Heart right ventricle (tissue), 16 donors: ENCODE measurements around the gene TNN. TPM values are rescaled to one million over a fixed set of nuclear protein-coding genes. Genes with fewer than 3 reads are reported as not detected.

Source experiments
- ATAC-seq, 8 donors: fragments of 200-7000 bp; cut with Tn5 transposase; one replicate each; pipeline ENCODE4 v1.9.1; 2020; ENCODE audit warnings: mild to moderate bottlenecking in 8 of 8, moderate library complexity in 8 of 8, moderate number of reproducible peaks in 1 of 8
- DNase-seq, 2 donors: peaks; one replicate each; pipeline ENCODE4 v3.0.0-alpha.2; 2020
- H3K27ac ChIP-seq, 10 donors: fragments of 200-600 bp; sonication (generic) in 2 of 10; one replicate each; pipeline versions ENCODE4 v1.5.0 to v1.8.0; 2020 to 2022; ENCODE audit warnings: mild to moderate bottlenecking in 3 of 10
- H3K27me3 ChIP-seq, 7 donors: fragments of 200-600 bp; one replicate each; pipeline ENCODE4 v1.8.0; 2021 to 2022; ENCODE audit warnings: mild to moderate bottlenecking in 2 of 7
- H3K36me3 ChIP-seq, 9 donors: fragments of 200-600 bp; sonication (generic) in 1 of 9; one replicate each; pipeline versions ENCODE4 v1.5.0 to v1.8.0; 2020 to 2022; ENCODE audit warnings: mild to moderate bottlenecking in 2 of 9
- H3K4me1 ChIP-seq, 9 donors: fragments of 200-600 bp; sonication (generic) in 1 of 9; one replicate each; pipeline versions ENCODE4 v1.5.0 to v1.8.0; 2020 to 2022; ENCODE audit warnings: mild to moderate bottlenecking in 4 of 9
- H3K4me3 ChIP-seq, 10 donors: fragments of 200-600 bp; sonication (generic) in 2 of 10; one replicate each; pipeline versions ENCODE4 v1.5.0 to v1.8.0; 2020 to 2022; ENCODE audit warnings: mild to moderate bottlenecking in 7 of 10, moderate library complexity in 2 of 10
- H3K9me3 ChIP-seq, 11 donors: fragments of 200-600 bp in 10 of 11; sonication (generic) in 2 of 11; one replicate each; pipeline versions ENCODE4 v1.5.0 to v1.8.0; 2013 to 2022; ENCODE audit warnings: mild to moderate bottlenecking in 2 of 11, control low read depth in 1 of 11, moderate library complexity in 1 of 11
- WGBS, 2 donors: extraction: QIAGEN DNeasy Blood & Tissue Kit; methylation state at CpG; one replicate each; pipeline ENCODE4 v1.1.7; 2013; ENCODE audit warnings: inconsistent platforms in 1 of 2; 5-methylcytosine and 5-hydroxymethylcytosine counted together
- intact Hi-C, 10 donors: fragments of 100-400 bp; cut with DNase I; formaldehyde crosslinking; loops; one replicate each; pipeline versions ENCODE4 v1.11.1 to v1.14.2; 2022
- polyA plus RNA-seq, 2 donors: library from polyadenylated mRNA; stranded (reverse); fragments of 200-250 nt; gene quantifications; one replicate each; pipeline ENCODE4 v1.2.3, GENCODE V29; 2013
- total RNA-seq, 10 donors: library from RNA; stranded (reverse); fragmentation: NEBNext Ultra II Directional in 3 of 10; extraction: Animal tissue kit (Norgen Biotek cat#: 25700) in 3 of 10; gene quantifications; one replicate each; pipeline versions ENCODE4 v1.2.1 to v1.2.4, GENCODE V29; 2021 to 2023
- TF ChIP-seq, protein P1 (sequence below), 9 donors: fragments of 200-600 bp; sonication (generic) in 2 of 9; IDR thresholded peaks; one replicate each; pipeline versions ENCODE4 v1.5.0 to v1.8.0; 2021 to 2022; ENCODE audit warnings: antibody characterized with exemption in 9 of 9, mild to moderate bottlenecking in 5 of 9, moderate library complexity in 1 of 9
- donor health status: Arrhythmogenic right ventricular cardiomyopathy.
- donor health status: ischemic (EF 13 %, LVEDD 7.1; RV severe dilation, severe dysfunction).
- donor health status: healthy with polysubstance abuse.
- donor health status: DM: no; HTN: yes; CAD: no.
- donor health status: DM: no; HTN: no; CAD: no.
- donor health status: ischemic (EF 25% LVEDD 6.9; RV normal size, moderate dysfunction).
- donor health status: ischemic (EF 25% LVEDD 5.7; RV mildly dilated, moderate dysfunction).
- donor health status: healthy.
- donor health status: DM: yes; HTN: yes; CAD: no.
- donor health status: Ischemic cardiomyopathy.
- donor health status: ischemic (EF 35%, LVEDD 5.7; RV mildly dilated, moderate dysfunction).
- donor health status: nonischemic (EF 11% LVEDD 7.7; RV severe dilation, severe dysfunction).
- donor health status: DM: yes; HTN: yes; CAD: no.
- donor health status: PGD.
- donor health status: ischemic (EF 29% LVEDD 5.4; RV normal size, mild dysfunction).
- donor health status: nonischemic (EF 23%, LVEDD 6.1; RV moderate dilation, normal function).

TNN gene
- total and polyA plus RNA-seq, 12 donors = 0.03 to 1.1 (median 0.11) TPM; not detected in 1

DNA sequence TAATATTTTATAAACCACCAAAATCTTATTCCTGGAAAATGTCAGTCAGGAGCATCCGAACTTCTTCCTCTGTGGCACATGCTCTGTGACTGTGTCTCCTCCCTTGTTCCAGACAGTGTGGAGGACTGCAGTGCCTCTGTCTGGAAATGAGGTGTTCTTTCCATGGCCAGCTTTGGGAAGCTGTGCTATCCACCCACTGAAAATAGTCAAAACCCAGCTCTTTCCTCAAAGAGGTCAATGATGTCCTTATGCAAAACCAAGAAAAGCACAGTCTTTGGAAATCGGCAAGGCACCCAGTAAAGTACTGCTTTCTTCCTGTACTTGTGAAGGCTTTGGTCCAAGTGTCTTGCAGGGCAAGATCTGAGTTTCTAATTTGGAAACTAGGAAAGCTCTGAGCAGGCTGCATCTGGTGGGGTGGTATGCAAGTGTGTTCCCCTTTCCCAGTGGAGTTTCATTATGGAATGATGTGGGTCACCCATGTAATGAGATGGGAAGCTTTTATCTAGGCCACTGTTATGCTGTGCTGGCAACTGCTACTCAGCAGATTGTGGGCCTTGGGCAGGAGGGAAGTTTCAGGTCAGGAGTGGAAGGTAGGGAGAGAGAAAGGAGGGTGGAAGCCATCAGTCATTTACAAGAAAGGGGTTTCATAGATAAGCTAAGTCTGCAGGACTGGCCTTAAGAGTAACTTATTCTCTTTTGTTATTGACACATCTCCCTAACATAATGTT lies 119.0 kb downstream of the TNN start:
- no peak for DNase-seq
- Histone ChIP-seq H3K36me3 (peaks cover 0 to 24% (median 0%) of the 10 kb centered on the region in 9 donors), H3K4me1 (peaks cover 0 to 90% (median 77%) of the 10 kb centered on the region in 9 donors), H3K27ac (peak overlapping the region in 8 of 10 donors; percentile 0 to 97 (median 41)), H3K27me3 (no peaks in the 10 kb centered on the region), H3K4me3 (no peak overlapping the region), H3K9me3 (no peaks in the 10 kb centered on the region)
- 58 to 74% methylated on average over 2 of the region's 2 CpGs for WGBS, 2 donors
- intact Hi-C loops = no loop called here
- TF ChIP-seq, protein P1, sequence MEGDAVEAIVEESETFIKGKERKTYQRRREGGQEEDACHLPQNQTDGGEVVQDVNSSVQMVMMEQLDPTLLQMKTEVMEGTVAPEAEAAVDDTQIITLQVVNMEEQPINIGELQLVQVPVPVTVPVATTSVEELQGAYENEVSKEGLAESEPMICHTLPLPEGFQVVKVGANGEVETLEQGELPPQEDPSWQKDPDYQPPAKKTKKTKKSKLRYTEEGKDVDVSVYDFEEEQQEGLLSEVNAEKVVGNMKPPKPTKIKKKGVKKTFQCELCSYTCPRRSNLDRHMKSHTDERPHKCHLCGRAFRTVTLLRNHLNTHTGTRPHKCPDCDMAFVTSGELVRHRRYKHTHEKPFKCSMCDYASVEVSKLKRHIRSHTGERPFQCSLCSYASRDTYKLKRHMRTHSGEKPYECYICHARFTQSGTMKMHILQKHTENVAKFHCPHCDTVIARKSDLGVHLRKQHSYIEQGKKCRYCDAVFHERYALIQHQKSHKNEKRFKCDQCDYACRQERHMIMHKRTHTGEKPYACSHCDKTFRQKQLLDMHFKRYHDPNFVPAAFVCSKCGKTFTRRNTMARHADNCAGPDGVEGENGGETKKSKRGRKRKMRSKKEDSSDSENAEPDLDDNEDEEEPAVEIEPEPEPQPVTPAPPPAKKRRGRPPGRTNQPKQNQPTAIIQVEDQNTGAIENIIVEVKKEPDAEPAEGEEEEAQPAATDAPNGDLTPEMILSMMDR (IDR thresholded peaks at IDR 0.05) = no peak
- ATAC-seq = peak in 7 of 8 donors; percentile 17 to 59 (median 45)

GRCh38 chr1:175188936-175189335 lies 121.3 kb downstream of the TNN start:
- Histone ChIP-seq H3K36me3 (peaks cover 0 to 13% (median 0%) of the 10 kb centered on the region in 9 donors), H3K4me1 (peaks cover 6 to 85% (median 79%) of the 10 kb centered on the region in 9 donors), H3K9me3 (no peaks in the 10 kb centered on the region), H3K4me3 (peak overlapping the region in 1 of 10 donors; percentile 84), H3K27ac (peak overlapping the region in 9 of 10 donors; percentile 2 to 97 (median 34)), H3K27me3 (no peaks in the 10 kb centered on the region)
- intact Hi-C loops = no loop called here
- no peak for ATAC-seq
- TF ChIP-seq, protein P1 (IDR thresholded peaks at IDR 0.05) = no peak
- WGBS, 2 donors = 46 to 64% methylated on average over 2 of the region's 2 CpGs
- peak in 1 of 2 donors; percentile 37 for DNase-seq

DNA sequence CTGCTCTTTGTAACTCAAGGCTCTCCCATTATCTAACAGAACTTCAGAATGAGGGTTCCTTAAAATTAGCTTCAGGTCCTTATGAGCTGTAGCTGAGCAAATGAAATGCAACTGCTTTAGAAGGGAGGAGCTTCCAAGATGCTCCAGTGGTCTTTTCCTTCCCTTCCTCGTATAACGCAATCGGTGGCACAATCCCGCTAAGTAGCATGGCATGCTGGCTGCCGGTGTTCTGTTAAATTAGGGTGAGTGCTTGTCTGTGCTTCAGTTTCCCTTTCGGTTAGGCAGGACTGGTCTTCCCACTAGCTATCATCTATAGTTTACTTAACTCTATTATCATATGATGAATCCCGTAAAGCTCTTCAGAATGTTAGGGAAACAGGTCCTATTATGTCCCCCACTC lies 124.0 kb downstream of the TNN start:
- intact Hi-C loops = loop anchor here in 2 of 10 donors (2.0 to 5.0 kb wide), 2 partner anchors 34 to 35 kb away; no protein-coding TSS in a partner anchor
- peak in 1 of 2 donors; percentile 22 for DNase-seq

DNA sequence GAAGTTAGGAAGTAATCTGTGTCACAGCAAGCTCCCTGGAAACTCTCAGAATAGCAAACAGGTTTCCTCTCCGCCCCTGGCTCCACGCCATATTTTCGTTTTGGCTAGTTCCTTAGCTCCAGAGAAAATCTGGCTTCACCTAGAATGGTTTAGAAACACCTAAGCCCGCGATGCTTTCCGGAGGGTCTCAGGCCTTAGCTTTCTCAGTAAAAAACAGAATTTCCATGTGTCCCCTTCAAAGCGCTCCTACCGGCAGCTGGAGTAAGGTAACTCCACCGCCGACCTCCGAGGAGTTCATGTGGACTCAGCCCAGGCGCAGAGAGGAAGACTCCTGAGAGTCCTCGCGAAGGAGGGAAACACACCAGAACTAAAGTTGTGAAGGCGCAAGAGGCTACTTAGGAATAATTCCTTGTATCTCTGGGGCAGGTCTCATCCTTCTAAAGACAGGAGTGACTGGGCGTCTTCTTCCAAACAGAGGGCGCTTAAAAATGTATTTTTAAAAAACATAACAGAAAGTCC lies 124.5 kb downstream of the TNN start:
- peak in 7 of 8 donors; percentile 9 to 51 (median 25) for ATAC-seq
- peak; percentile 55 to 82 for DNase-seq
- peaks cover 0 to 5% (median 0%) of the 10 kb centered on the region in 9 donors for H3K36me3 ChIP-seq
- no peaks in the 10 kb centered on the region for H3K9me3 ChIP-seq
- intact Hi-C loops = loop anchor here in 1 of 10 donors (5.0 kb wide), 1 partner anchor 35 kb away; no protein-coding TSS in a partner anchor
- H3K4me1 ChIP-seq = peaks cover 6 to 65% (median 53%) of the 10 kb centered on the region in 9 donors
- TF ChIP-seq, protein P1 (IDR thresholded peaks at IDR 0.05) = no peak
- H3K4me3 ChIP-seq = peak overlapping the region; percentile 49 to 95 (median 74)
- peak overlapping the region; percentile 79 to 97 (median 88) for H3K27ac ChIP-seq
- 1% methylated on average over 17 of the region's 17 CpGs for WGBS, 2 donors
- H3K27me3 ChIP-seq = no peaks in the 10 kb centered on the region

More for the DNA sequence above, 124.0 kb downstream of the TNN start:
- TF ChIP-seq, protein P1 (IDR thresholded peaks at IDR 0.05) = no peak
- H3K4me1 ChIP-seq = peaks cover 6 to 67% (median 56%) of the 10 kb centered on the region in 9 donors
- peak in 5 of 8 donors; percentile 19 to 39 (median 25) for ATAC-seq
- H3K36me3 ChIP-seq = peaks cover 0 to 10% (median 0%) of the 10 kb centered on the region in 9 donors
- WGBS, 2 donors = 11 to 13% methylated on average over 7 of the region's 7 CpGs
- no peaks in the 10 kb centered on the region for H3K27me3 ChIP-seq
- H3K27ac ChIP-seq = peak overlapping the region; percentile 79 to 97 (median 88)
- peak overlapping the region; percentile 49 to 95 (median 74) for H3K4me3 ChIP-seq
- H3K9me3 ChIP-seq = no peaks in the 10 kb centered on the region
